GM19238 (cell line): ENCODE results near the gene GREB1.

Experiments used
- DNase-seq: peaks from one replicate; pipeline ENCODE4 v3.0.0; 2011; ENCODE audit warnings: low spot score; ENCODE audit not compliant: insufficient read length

Gene GREB1

GRCh38 chr2:11634584-11634983 lies 100.7 kb downstream of the GREB1 start:
- no peak for DNase-seq

- DNase-seq = no peak
These were observed 101.3 kb downstream of the GREB1 start for GRCh38 chr2:11635141-11635540.

- no peak for DNase-seq
These were observed 102.9 kb downstream of the GREB1 start for GRCh38 chr2:11636593-11637295.

- no peak for DNase-seq
These were observed 103.7 kb downstream of the GREB1 start for GRCh38 chr2:11637546-11637945.

- no peak for DNase-seq
These were observed 105.7 kb downstream of the GREB1 start for GRCh38 chr2:11639503-11639902.

- no peak for DNase-seq
These were observed 106.3 kb downstream of the GREB1 start for GRCh38 chr2:11640132-11640531.

GRCh38 chr2:11642972-11643371 lies 109.1 kb downstream of the GREB1 start:
- DNase-seq = no peak

GRCh38 chr2:11644293-11644692 lies 110.4 kb downstream of the GREB1 start:
- no peak for DNase-seq

- DNase-seq = no peak
These were observed 112.7 kb downstream of the GREB1 start for GRCh38 chr2:11646530-11646929.

- no peak for DNase-seq
These were observed 114.2 kb downstream of the GREB1 start for GRCh38 chr2:11647834-11648600.

GRCh38 chr2:11649093-11649492 lies 115.2 kb downstream of the GREB1 start:
- DNase-seq = no peak

GRCh38 chr2:11651856-11652548 lies 118.2 kb downstream of the GREB1 start:
- DNase-seq = no peak

- DNase-seq = no peak
These were observed 118.7 kb downstream of the GREB1 start for GRCh38 chr2:11652553-11652952.

- DNase-seq = no peak
These were observed 121.7 kb downstream of the GREB1 start for GRCh38 chr2:11655495-11655894.

- no peak for DNase-seq
These were observed 122.4 kb downstream of the GREB1 start for GRCh38 chr2:11656252-11656651.

GRCh38 chr2:11656671-11657101 lies 122.8 kb downstream of the GREB1 start:
- DNase-seq = no peak

GRCh38 chr2:11657195-11657594 lies 123.3 kb downstream of the GREB1 start:
- no peak for DNase-seq

GRCh38 chr2:11657646-11658045 lies 123.8 kb downstream of the GREB1 start:
- DNase-seq = no peak

GRCh38 chr2:11658208-11659114 lies 124.6 kb downstream of the GREB1 start:
- no peak for DNase-seq

- DNase-seq = no peak
These were observed 125.2 kb downstream of the GREB1 start for GRCh38 chr2:11659115-11659475.

- no peak for DNase-seq
These were observed 126.0 kb downstream of the GREB1 start for GRCh38 chr2:11659851-11660250.
